GM19452 (cell line): ENCODE results near the gene MIER3.

ENCODE experiments used
- ATAC-seq: cut with Tn5 transposase; IDR thresholded peaks from one replicate; pipeline ENCODE4 v1.9.1; 2021; ENCODE audit not compliant: unreplicated experiment

MIER3 gene

DNA sequence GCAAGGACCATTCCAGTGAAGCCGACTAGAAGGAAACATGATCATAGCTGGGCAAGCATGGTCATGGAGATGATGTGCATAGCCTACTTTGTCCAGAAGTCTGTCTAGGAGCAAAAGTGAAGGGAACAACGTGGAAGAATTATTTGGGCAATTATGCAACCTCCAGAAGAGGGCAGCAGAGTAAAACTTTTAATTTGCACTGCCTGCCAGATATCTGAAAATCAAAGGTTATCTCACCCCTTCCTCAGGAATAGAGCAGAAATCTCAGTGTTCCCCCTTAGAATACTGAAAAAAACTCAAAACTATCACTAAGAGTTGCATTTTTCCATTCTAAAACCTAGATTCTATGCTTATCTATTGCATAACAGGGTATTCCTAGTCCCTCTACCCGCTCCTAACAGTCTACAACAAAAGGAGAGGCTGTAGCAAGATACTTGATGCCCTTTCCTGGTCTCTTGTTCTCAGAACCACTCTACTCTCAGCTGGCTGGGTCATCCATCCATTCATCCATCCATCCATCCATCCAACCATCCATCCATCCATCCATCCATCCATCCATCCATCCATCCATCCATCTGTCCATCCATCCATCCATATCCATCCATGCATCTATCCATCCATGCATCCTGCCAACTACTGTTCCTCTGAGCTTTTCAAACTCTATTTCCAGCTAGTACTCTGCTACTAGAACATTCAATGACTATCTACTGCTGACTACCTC lies 50.9 kb downstream of the MIER3 start:
- no peak for ATAC-seq

GRCh38 chr5:56900395-56900794 lies 51.5 kb downstream of the MIER3 start:
- ATAC-seq: no peak

GRCh38 chr5:56898213-56898612 lies 53.7 kb downstream of the MIER3 start:
- ATAC-seq: no peak

GRCh38 chr5:56896763-56897162 lies 55.2 kb downstream of the MIER3 start:
- no peak for ATAC-seq

DNA sequence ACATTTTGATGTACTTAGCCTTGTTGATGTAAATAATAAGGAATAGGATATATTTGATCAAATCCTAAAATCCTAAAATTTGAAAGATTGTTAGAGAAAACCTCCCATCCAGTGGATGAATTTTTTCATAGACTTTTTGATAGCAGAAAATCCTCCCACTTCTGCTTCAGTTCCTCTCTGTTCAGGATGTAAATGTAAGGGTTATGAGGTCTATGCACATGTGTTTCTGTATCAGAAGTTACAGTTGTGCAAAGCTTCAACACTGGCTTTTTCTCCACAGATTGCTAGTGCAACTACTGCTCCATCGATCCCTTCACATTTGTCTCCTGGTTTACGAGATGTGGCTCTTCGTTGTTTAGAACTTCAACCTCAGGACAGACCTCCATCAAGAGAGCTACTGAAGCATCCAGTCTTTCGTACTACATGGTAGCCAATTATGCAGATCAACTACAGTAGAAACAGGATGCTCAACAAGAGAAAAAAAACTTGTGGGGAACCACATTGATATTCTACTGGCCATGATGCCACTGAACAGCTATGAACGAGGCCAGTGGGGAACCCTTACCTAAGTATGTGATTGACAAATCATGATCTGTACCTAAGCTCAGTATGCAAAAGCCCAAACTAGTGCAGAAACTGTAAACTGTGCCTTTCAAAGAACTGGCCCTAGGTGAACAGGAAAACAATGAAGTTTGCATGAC lies 58.5 kb downstream of the MIER3 start:
- ATAC-seq: no peak

- no peak for ATAC-seq
Measured at GRCh38 chr5:56881571-56881970, 70.4 kb downstream of the MIER3 start.

DNA sequence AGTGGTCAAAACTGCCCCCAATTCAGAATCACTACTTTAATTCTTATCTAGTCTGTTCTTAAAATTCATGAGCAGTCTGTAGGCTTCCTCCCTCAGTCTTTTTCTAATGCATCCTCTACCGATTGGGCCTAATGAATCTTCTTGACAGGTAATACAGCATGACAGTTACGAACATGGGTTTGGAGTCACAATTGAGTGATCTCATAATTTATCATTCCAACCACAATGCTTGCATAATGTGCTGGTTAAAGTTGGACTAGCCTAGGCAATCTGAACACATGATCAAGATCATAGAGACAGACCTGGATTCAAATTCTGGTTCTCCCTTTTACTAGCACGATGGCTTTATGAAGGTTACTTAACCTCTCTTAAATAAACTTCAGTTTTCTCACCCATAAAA lies 75.6 kb downstream of the MIER3 start:
- ATAC-seq: no peak

GRCh38 chr5:56873056-56873455 lies 78.9 kb downstream of the MIER3 start:
- no peak for ATAC-seq

DNA sequence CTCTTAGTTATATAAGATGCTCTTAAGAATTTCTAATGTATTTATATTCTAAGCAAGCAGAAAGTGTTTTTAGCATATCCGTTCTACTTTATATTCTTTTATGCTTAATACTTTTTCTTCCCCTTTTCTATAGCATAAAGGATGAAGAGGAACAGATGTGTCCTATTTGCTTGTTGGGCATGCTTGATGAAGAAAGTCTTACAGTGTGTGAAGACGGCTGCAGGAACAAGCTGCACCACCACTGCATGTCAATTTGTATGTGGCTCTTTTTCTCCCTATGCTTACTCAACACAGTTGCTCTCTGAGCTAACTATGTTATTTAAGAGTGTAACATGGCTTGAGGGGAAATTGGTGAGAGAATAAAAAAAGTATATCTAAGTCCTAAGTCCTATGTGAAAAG lies 80.1 kb downstream of the MIER3 start:
- ATAC-seq: no peak
